ENCODE results near the gene MEGF11.

DNA sequence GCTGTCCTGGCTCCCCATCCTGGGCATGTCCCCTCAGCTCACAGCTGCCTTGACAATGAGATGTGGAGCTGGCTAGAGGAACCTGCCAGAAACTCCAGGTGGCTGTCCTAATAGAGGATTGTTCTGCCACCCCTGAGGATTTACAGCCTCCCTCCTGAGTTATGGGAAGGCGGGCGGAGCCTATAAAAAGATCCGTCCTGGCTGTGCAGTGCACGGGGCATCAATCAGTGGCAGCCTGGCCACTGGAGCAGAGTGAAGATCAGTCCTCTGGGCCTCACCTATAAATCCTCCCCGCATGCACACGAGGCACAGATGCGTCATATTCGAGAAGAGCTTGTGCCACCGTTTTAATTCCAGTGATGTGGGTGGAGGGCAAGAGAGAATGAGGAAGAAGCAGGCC is 90.0 kb downstream of the MEGF11 start:
- TF ChIP-seq EZH2 (IDR thresholded peaks at IDR 0.05) (no peak), POLR2AphosphoS5 (IDR thresholded peaks at IDR 0.05; ENCODE audit: borderline replicate concordance, low read depth, low read length) (no peak)
